ENCODE results near the gene WDR93.

GRCh38 chr15:89780601-89781000, 90.0 kb downstream of the WDR93 start:
- TF ChIP-seq SUZ12 (IDR thresholded peaks at IDR 0.05; ENCODE audit: extremely low read depth, insufficient read depth, insufficient read length) (no peak), ZNF274 (IDR thresholded peaks at IDR 0.05; ENCODE audit: low read depth, low read length) (no peak), YY1 (IDR thresholded peaks at IDR 0.05; ENCODE audit: insufficient read depth, insufficient read length) (no peak)

Measured in NT2/D1 (cell line).